ENCODE measurements around the gene ALDH1L2.
A peak's percentile ranks its signal among the peaks of the same experiment; 100 is the strongest.
"Not testable (repeated sequence)": the region's sequence is repeated elsewhere in the genome, so short reads cannot be mapped to it uniquely, and the experiment has no call there.

ALDH1L2 gene

DNA sequence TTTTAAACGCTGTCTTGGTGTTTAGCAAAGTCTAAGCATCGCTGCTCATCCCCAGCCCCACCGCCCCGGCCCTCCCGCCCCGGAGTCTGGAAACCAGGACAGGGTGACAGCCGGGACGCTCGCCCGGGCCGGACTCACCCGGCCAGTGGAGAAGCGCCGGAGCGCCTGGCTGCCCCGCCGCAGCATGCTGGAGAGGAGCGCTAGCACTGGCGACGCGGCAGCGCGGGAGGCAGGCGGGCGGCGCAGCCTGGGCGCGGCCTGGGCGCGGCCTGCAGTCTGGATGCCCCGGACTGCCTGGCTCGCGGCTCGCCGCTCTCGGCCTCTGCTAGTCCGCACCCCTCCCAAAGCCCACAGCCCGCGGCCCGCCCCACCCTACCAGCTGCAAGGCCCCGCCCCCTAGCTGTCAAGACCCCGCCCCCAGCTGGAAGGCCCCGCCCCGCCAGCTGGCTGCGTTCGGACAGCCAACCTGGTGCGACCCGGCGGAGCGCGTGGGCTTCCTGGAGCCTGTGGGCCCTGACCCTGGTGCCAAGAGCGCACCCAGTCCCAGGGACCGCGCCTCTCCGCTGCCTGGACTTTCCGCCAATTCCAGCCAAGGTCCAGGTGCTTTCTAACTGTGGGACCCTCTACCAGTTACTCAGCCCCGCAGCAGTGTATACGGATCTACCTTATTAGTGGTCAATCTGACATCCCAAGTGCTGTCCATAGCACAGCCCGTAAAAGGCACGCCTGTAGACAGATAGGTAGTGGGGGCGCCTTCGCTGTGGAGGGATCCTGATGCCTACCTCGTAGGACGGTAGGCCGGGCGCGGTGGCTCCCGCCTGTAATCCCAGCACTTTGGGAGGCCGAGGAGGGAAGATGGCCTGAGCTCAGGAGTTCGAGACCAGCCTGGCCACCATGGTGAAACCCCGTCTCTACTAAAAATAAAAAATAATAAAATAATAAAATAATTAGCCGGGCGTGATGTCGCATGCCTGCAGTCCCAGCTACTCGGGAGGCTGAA is at the start of gene ALDH1L2:
TSS of gene ALDH1L2 (minus strand) at position 208 of the 1,000 bp plus-strand sequence. CDS start at position 186, 22 bp downstream.
- peak; percentile 27 for DNase-seq

DNA sequence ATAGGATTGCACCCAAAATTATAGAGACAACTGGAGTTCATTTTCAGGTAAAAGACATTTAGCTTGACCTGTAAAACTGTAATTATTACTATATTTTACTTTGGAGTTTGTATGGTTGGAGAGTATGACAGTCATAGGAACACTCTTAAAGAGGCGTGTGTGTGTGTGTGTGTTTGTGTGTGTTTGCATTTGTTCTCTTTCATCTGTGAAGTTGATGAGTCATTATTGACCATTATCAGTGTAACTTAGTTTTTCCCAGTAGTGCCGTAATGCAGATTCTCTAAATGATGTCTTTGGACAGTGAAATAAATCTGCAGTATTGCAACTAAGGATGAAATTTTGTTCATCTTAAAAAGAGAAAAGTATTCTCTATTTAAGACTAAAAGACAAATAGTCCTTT is 36.3 kb upstream of the ALDH1L2 start:
- no peak for DNase-seq

DNA sequence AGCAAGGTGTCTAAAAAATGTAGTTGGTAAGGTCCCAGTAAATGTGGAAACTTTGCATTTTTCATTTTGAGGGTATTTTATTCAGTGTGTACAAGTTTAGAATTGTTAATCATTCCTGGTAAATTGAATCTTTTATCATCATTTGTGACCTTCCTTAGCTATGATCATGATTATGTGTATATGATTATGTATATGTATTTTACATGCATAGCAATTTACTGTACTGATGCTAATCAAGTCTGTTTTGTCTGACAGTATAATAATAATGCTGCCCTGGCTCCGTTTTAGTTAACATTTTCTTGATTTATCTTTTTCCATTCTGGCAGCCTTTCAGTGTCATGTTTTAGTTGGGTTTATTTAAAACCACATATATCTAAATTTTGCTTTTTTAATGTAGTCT is 32.7 kb upstream of the ALDH1L2 start:
- DNase-seq, result no peak

DNA sequence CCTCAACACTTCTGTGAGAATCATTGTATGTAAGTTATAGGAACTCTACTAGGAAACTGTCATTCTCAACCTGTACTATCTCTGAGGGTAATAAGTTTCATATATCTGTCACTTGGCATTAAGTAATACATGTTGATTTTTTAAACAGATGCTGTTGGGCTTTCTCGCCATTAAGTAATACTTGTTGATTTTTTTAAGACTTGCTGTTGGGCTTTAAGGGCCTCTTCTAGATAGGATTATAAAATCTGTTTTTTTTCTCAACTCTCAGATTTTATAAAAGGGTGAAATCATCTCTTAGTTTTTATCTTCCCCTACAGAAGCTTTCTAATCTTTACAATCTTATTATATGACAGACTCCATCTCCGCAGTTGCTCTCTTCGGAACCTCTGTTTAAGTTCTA is 28.8 kb upstream of the ALDH1L2 start:
- DNase-seq, result no peak

DNA sequence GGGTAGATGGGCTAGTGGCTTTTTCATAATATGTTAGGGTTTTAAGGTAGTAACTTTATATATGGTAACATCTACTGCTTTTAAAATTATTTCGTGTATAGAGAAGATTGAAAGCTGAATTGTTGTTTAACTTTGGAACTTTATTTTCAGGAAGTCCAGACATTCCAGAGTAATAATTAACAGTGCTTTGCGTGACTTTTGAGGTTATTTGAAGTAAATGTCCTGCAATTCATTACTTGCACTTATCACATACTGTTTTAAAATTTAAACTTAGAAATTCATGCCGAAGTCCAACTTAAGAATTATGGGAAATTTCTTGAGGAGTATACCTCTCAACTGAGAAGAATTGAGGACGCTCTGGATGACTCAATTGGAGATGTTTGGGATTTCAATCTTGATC is 26.6 kb upstream of the ALDH1L2 start:
- DNase-seq, result no peak

DNA sequence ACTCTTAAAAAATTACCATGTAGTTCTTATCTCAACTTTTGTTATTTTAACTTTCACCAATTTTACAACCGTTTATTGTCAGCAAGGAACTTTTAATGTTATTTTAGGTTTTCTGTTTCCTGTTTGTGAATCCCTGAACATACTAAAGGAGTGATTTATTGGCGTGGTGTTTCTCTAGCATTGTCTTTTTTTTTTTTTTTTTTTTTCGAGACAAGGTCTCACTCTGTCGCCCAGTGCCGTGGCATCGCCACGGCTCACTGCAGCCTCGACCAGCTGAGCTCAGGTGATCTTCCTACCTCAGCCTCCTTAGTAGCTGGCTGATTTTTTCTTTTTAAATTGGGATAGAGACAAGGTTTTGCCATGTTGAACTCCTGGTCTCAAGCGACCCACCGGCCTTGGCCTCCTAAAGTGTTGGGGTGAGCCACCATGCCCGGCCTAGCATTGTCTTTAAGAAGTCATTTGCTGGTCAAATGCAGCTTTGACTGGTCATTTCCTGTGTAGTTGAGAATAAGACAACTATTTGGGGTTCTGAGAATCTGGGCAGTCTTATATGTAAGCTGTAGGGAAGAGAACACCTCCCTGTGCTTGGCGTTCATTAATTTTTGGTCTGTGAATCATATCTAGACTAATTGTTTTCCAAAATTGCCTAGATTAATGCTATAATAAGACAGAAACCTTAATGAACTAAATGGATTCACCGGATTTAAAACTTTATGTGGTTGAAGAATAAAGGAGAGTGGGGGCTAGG is 25.4 kb upstream of the ALDH1L2 start:
- DNase-seq, result no peak

DNA sequence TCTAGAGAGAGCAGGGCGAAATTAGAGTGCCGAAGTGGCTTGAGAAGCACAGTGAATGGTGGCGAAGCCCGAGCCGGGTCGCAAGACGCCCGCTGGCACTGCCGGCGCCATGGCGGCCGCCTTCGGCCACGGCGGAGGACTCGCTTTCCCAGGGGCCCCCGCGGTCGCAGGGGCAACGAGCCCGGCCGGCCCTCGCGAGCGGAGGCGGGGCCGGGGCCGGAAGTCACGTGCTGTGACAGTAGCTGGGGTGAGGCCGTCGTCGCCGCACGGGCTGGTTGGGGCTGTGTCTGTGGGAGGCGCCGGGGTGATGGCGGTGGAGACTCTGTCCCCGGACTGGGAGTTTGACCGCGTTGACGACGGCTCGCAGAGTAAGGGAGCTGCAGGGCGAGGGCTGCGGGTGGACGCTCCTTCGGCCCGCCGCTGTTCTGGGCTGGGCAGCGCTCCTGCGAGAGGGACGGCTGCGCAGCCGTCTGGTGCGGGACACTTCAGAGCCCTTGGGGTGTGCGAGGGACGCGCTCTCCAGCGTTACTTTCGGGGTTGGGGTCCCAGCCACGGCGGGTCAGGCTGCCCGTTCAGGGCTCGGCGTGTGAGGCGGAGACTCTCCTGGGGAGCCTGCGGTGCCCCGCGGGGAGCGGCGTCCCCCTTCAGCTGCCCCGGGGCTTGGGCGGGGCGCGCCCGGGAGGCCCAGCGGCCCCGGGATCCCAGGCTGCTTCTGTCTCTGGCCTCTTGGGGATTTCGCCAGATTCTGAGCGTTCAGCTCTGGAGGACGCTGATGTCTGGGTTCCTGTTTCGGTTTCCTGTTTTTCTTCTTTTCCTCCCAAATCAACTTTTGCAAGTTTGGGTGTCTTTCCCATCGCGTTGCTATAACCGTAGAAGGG is 23.5 kb upstream of the ALDH1L2 start, which contains the start of gene WASHC4:
TSS of gene WASHC4 (plus strand) at position 238 of the 878 bp plus-strand sequence. CDS start at position 308, 70 bp downstream.
- DNase-seq, result peak; percentile 91

DNA sequence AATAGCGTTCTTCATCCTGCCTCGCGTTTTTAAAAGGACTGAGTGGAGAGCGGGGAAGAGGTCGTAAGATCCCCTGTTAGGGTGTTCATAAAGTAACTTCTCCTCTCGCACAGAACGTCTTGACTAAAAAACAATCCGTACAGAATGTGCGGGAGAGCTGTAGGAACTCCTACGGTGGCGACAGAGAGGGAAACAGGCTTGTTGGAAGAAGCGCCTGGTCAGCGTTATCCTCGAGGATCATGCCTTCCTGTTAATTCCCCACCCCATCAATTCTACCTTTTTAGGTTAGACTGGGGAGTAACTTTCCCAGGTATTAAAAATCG is 22.9 kb upstream of the ALDH1L2 start:
- no peak for DNase-seq

DNA sequence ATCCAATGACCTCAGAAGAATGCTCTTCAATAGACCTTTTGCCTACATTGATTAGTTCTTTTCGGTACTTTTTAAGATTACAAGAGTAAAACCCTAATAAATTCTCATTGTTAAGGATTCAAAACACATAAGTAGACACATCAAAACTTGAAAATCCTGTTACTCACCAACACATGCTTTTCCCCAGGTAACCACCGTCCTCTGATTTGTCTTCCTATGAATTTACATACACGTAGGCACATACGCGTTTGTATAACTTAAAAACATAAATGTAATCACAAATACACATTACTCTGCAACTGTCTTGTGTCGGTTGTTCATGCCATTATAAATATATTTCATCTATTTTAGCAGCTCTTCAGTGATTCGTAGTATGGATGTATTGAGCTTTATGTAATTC is 22.4 kb upstream of the ALDH1L2 start:
- DNase-seq, result no peak

DNA sequence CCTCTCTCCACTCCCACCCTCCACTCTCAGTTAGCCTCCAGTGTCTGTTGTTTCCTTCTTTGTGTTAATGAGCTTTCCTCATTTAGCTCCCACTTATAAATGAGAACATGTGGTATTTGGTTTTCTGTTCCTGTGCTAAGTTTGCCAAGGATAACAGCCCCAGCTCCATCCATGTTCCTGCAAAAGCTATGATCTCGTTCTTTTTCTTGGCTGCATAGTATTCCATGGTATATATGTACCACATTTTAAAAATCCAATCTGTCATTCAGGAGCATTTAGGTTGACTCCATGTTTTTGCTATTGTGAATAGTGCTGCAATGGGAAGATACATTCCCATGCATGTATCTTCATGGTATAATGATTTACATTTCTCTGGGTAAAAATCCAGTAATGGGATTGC is 20.5 kb upstream of the ALDH1L2 start:
- DNase-seq, result no peak

DNA sequence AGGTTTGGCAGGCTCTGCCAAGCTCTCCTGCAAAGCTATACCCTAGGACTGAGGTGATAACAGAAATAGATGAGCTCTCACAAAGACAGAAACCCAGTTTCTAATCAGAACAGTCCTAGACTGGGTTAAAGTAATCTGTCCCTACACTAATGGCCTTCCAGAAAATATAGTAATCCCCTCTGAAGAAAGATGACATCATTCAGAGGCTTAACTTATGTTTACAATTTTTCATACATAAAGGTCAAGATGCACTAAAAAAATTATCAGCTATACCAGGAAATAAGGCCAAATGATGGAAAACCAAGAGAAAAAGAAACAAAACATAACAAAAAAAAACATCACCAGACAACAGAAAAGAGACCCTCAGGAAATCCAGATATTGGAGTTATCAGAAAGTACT is 18.4 kb upstream of the ALDH1L2 start:
- no peak for DNase-seq

DNA sequence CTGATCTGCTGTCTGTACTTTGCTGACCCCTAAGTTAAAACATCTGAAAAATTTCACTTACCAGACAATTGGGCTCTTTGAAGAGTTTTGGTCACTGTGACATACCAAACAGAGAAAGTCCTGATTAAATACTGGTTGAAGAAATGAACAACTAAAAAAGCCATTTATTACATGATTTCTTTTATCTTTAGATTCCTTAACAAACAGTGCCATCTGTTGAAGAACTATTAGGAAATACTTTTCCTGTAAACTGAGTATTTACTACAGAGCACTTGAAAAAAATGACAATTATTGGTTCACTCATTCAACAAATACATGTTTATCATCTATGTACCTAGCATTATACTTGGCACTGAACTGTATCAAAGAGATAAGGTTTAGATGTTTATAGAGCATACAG is 16.7 kb upstream of the ALDH1L2 start:
- DNase-seq, result no peak

DNA sequence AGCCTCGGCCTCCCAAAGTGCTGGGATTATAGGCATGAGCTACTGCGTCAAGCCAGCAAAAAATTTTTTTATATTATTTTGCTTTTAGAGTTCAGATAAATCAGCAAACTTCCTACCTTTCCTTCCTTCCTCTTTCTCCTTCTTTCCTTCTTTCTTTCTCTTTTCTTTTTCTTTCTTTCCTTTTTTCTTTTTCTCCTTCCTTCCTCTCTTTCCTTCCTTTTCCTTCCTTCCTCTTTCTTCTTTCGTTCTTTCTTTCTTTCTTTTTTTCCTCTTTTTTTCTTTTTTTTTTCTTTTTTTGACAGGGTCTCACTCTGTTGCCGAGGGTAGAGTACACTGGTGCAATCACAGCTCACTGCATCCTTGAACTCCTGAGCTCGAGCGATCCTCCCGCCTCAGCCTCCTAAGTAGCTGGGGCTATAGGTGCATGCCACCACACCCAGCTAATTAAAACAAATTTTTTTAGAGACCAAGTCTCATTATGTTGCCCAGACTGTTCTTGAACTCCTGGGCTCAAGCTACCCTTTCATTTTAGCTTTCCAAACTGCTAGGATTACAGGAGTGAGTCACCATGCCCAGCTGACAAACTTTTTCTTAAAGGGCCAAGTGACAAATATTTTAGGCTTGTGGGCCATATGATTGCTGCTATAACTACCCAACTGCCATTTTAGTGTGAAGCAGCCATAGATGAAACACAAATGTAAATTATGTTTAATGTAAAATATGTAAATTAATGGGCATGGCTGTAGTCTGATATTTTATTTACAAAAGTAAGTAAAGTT is 16.1 kb upstream of the ALDH1L2 start:
- no peak for DNase-seq

DNA sequence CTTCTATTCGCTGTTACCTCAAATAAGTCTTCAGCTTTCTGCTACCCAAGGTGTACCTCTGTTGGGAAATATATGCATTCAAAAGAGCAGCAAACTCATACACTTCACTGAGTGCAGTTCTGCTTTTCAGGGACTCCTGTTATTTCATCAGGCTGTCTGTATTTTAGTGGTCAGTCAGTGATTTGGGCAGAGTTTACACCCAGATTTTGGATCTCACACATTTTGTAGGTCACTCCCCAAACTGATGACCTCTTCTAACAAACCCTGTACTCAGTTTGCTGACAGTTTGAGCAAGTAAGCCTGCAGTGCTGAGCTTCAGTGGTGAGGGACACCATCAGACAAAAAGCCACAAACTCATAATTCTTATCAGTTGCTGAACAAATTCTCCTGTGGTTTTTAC is 15.1 kb upstream of the ALDH1L2 start:
- DNase-seq, result no peak

DNA sequence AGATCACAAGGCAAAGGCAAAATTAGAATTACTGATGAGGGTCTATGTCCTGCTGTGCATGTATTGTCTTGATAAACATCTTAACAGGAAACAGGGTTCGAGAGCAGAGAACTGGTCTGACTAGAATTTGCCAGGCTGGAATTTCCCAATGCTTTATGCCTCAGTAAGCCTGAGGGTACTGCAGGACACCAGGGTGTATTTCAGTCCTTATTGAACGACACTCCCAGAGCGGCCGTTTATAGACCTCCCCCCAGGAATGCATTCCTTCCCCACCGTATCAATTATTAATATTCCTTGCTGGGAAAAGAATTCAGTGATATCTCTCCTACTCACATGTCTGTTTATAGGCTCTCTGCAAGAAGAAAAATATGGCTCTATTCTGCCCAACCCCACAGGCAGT is 11.1 kb upstream of the ALDH1L2 start:
- not testable (repeated sequence) for DNase-seq

DNA sequence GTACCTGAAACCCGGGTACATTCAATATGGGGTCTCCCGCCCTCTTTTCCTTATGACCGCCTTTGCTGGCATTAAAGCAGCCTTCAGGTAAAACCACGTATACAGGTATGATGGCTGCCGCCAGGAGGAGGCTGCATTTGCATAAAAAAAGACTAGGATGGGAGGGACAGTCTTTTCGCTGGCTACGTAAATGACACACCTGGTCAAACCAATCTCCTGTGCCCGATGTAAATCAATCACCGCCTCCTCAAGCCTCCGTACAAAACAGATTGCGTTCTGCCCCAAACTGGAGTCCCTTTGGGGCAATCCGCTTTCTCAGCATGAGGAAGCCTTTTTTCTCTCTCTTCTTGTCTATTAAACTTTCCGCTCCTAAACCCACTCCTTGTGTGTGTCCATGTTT is 8.1 kb upstream of the ALDH1L2 start:
- no peak for DNase-seq

DNA sequence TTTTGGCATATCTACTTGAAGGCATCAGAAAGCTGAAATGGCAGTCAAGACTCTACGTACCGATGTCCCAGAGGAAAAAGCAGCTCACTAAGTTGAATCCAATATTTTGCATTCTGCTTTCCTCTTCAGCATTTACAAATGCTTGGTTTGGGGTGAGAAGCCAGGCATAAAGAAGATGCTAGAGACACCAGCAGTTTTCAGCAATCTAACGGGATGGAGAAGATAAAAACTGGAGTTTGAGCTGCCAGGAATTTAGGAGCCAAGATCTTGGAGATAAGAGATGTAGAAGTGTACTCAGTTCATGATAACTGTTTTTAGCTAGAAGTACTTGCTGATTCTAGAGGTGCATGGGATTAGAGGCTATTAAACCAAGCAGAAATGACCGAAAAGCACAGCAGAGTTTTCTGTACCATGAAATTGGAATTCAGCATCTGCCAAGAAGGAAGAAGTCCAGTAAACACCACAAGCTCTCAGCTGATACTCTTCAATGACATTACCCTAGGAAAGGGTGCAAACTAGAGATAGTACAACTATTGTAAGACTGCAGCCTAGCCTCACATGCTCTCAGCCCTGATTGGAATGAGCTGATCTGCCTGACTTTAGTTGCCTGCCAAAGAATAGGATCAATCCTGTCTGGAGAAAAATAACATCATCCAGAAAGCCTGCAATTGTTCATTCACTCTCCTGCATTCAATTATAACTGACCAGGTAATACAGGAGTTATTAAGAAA is 7.4 kb upstream of the ALDH1L2 start:
- no peak for DNase-seq

DNA sequence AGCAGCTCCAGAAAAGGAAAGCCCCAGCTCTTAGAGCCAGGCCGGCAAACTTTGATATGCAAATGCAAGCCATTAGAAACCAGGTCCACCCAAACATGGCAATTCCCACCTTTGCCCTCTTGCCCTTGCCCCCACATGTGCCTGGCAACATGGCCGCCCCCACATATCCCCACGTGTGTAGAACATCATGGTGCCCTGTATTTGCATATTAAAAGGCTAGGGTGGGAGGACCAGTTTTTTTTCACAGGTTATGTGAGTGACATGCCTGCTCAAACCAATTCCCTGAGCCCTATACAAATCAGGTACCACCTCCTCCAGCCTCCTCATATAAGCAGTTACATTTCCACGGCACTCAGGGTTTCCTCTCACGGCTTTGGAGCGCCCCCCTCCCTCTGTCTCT is 6.1 kb upstream of the ALDH1L2 start:
- no peak for DNase-seq

DNA sequence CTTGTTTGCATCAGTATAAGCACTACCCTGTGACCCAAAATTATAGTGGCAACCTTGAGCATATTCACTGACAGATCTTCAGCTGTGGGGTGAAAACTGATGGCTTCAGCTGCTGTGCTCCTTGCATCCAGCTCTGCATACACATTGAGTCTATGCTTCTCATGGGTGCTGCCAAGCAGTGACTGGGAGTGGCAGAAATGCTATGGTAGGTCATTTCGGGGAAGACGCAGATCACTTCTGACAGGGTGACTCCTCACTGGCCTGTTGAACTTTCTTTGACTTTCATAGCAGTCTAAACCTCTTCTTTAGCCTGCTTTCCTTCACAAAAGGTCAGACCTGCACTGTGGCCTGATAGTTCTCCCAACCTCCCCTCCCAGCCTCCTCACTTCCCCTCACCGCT is 5.6 kb upstream of the ALDH1L2 start:
- no peak for DNase-seq

DNA sequence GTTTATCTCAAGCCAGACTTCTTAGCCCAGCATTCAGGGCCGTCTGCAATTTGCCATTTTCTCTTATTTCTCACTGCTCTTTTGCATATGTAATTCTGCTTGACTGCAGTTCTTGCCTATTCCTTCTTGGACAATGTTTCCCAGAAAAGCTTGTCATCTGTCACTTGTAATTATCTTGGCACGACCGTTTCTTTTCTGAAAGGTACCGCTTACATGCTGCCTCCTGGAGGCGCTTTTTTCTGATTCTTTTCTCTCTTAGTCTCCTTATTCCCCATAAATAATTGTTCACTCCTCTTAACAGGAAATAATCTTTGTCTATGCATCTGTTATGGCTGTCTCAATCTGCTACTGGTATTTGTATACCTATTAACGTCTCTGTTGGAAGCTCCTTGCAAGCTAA is 1.2 kb upstream of the ALDH1L2 start:
- no peak for DNase-seq

DNA sequence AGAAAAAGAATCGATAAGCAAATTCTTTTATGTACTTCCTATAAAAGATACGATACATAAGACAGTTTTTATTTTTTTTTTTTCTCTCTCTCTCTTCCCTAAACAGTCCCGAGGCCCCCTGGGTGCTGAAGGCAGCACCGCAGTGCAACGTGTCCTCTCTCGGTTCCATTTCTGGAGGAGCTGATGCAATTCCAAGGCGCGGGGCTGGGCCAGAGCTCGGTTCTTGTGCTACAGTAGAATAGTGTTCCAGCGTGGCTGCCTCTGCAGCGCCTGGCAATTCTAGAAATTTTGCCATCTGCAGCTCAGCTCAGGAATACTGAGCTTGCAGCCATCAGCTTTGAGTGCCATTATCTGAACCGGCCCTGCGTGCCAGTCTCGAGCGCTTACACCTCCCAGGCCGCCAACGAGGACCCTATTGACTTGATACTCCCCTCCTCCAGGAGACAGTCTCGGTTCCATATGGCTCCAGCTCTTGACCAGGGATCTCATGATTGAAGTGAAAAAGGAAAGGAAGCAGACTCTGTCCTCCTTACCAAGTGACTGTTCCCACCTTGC is 630 bp downstream of the ALDH1L2 start:
- no peak for DNase-seq

Measured in activated CD4-positive, alpha-beta T cell treated with anti-CD3 and anti-CD28 coated beads, Interleukin-2, amount 50 U/mL, for 1 hour (primary cell).